ENCODE results near the gene INPP4B.
A peak's percentile ranks its signal among the peaks of the same experiment; 100 is the strongest.

Gene INPP4B

GRCh38 chr4:142408003-142408441, 438.1 kb downstream of the INPP4B start:
- TF ChIP-seq CTCF (IDR thresholded peaks at IDR 0.05; ENCODE audit: insufficient read depth, low read length, poor library complexity, severe bottlenecking): no peak
- DNase-seq (ENCODE audit: extremely low read depth, insufficient read length): no peak
- Histone ChIP-seq H3K36me3 (ENCODE audit: control insufficient read depth, insufficient read depth, low read length) (no peaks in the 10 kb centered on the region), H3K4me3 (replicated peaks; ENCODE audit: low read depth, low read length) (no peak overlapping the region), H3K27me3 (replicated peaks; ENCODE audit: control insufficient read depth, insufficient read depth, low read length) (no peaks in the 10 kb centered on the region)

GRCh38 chr4:142407596-142407995, 438.5 kb downstream of the INPP4B start:
- H3K36me3 ChIP-seq (ENCODE audit: control insufficient read depth, insufficient read depth, low read length): no peaks in the 10 kb centered on the region
- no peaks in the 10 kb centered on the region for H3K27me3 ChIP-seq (replicated peaks; ENCODE audit: control insufficient read depth, insufficient read depth, low read length)
- TF ChIP-seq CTCF (IDR thresholded peaks at IDR 0.05; ENCODE audit: insufficient read depth, low read length, poor library complexity, severe bottlenecking): no peak
- no peak overlapping the region for H3K4me3 ChIP-seq (replicated peaks; ENCODE audit: low read depth, low read length)
- no peak for DNase-seq (ENCODE audit: extremely low read depth, insufficient read length)

- DNase-seq (ENCODE audit: extremely low read depth, insufficient read length): no peak
Observed at GRCh38 chr4:142406917-142407501, 439.1 kb downstream of the INPP4B start.

DNA sequence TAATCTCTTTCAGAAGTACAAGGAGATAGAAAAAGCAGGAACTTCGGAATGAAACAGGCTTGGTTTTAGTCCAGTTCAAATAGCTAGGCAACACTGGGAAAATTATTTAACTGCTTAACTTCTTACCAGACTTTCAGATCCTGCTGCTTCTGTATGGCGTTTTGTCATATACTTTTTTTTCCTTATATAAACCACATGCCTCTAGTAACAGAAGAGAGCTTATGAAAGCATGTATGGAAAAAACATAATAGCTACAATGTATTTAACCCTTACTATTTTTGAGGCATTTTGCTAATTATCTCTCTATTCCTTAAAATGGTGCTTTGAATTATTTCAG, 439.6 kb downstream of the INPP4B start:
- no peaks in the 10 kb centered on the region for H3K36me3 ChIP-seq (ENCODE audit: control insufficient read depth, insufficient read depth, low read length)
- no peak for DNase-seq (ENCODE audit: extremely low read depth, insufficient read length)
- H3K4me3 ChIP-seq (replicated peaks; ENCODE audit: low read depth, low read length): no peak overlapping the region
- TF ChIP-seq CTCF (IDR thresholded peaks at IDR 0.05; ENCODE audit: insufficient read depth, low read length, poor library complexity, severe bottlenecking): no peak
- no peaks in the 10 kb centered on the region for H3K27me3 ChIP-seq (replicated peaks; ENCODE audit: control insufficient read depth, insufficient read depth, low read length)

More at GRCh38 chr4:142406917-142407501, 439.1 kb downstream of the INPP4B start:
- no peak for TF ChIP-seq CTCF (IDR thresholded peaks at IDR 0.05; ENCODE audit: insufficient read depth, low read length, poor library complexity, severe bottlenecking)
- no peaks in the 10 kb centered on the region for H3K27me3 ChIP-seq (replicated peaks; ENCODE audit: control insufficient read depth, insufficient read depth, low read length)
- no peak overlapping the region for H3K4me3 ChIP-seq (replicated peaks; ENCODE audit: low read depth, low read length)
- no peaks in the 10 kb centered on the region for H3K36me3 ChIP-seq (ENCODE audit: control insufficient read depth, insufficient read depth, low read length)

DNA sequence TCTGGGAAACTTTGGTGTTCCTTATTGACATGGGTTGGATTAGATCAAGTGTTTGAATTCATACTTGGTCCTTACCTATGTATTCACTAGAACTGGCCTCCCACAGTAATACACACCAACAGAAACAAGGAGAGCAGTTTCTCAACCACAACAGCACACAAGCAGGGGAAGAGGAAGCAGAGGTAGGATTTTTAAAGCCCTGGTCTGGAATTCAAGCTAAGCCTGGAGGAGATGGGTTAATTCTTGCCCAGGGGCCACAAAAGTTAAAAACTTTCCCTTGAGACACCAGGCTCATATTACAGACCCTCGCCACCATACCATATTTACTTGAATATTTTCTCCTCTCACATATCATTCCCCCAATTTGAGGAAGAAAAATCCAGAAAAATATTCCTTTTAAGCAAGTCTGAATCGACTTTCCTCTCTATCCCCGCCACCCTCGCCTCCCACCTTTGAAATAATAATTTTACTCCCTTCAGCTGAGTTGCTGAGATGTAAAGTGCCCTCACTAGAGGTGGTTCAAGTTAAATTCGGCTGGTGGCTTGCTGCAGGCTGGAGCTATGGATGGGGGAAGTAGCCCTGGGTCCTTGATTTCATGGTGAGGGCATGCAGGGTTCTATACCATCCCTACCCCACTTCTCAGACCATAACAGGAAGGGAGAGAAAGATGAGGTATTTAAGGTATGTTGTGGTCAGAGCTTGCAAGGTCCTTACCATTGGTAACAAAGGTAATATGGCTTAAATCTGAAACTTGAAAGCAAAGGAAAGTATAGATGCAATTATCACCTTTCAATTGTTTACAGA, 440.2 kb downstream of the INPP4B start:
- peak; percentile 19 for DNase-seq (ENCODE audit: extremely low read depth, insufficient read length)
- Histone ChIP-seq H3K4me3 (replicated peaks; ENCODE audit: low read depth, low read length) (peak overlapping the region; percentile 54), H3K27me3 (replicated peaks; ENCODE audit: control insufficient read depth, insufficient read depth, low read length) (no peaks in the 10 kb centered on the region), H3K36me3 (ENCODE audit: control insufficient read depth, insufficient read depth, low read length) (no peaks in the 10 kb centered on the region)
- TF ChIP-seq CTCF (IDR thresholded peaks at IDR 0.05; ENCODE audit: insufficient read depth, low read length, poor library complexity, severe bottlenecking): no peak
